Lower lobe of right lung (tissue), 2 donors: ENCODE measurements around the gene ACKR2. TPM values are rescaled to one million over a fixed set of nuclear protein-coding genes. Genes with fewer than 3 reads are reported as not detected.

Experiments used
- ATAC-seq, 2 donors: fragments of 200-7000 bp; cut with Tn5 transposase; one replicate each; pipeline ENCODE4 v1.9.1; 2020 to 2022; ENCODE audit warnings: mild to moderate bottlenecking in 2 of 2, moderate library complexity in 2 of 2
- DNase-seq: peaks from one replicate; pipeline ENCODE4 v3.0.0-alpha.2; 2020
- H3K27ac ChIP-seq: fragments of 200-600 bp; one replicate; pipeline ENCODE4 v1.8.0; 2022
- H3K27me3 ChIP-seq: fragments of 200-600 bp; one replicate; pipeline ENCODE4 v1.8.0; 2022; ENCODE audit warnings: low read depth
- H3K36me3 ChIP-seq: fragments of 200-600 bp; one replicate; pipeline ENCODE4 v1.8.0; 2022; ENCODE audit warnings: mild to moderate bottlenecking
- H3K4me1 ChIP-seq: fragments of 200-600 bp; one replicate; pipeline ENCODE4 v1.8.0; 2022
- H3K4me3 ChIP-seq: fragments of 200-600 bp; one replicate; pipeline ENCODE4 v1.8.0; 2022; ENCODE audit warnings: mild to moderate bottlenecking
- H3K9me3 ChIP-seq: fragments of 200-600 bp; one replicate; pipeline ENCODE4 v1.8.0; 2022
- intact Hi-C: fragments of 100-400 bp; cut with DNase I; formaldehyde crosslinking; loops from one replicate; pipeline ENCODE4 v1.11.0; 2022
- total RNA-seq: library from RNA; stranded (reverse); fragmentation: NEBNext Ultra II Directional; extraction: Animal tissue kit (Norgen Biotek cat#: 25700); gene quantifications from one replicate; pipeline ENCODE4 v1.2.1, GENCODE V29; 2021
- TF ChIP-seq, protein P1 (sequence below): fragments of 200-600 bp; IDR thresholded peaks from one replicate; pipeline ENCODE4 v1.8.0; 2022; ENCODE audit warnings: antibody characterized with exemption, mild to moderate bottlenecking
- donor health status: DM: no; HTN: yes; CAD: no; lungs with severe emphysema.

Gene ACKR2
- total RNA-seq, 1 donor from 2014 or later: 5.3 TPM

DNA sequence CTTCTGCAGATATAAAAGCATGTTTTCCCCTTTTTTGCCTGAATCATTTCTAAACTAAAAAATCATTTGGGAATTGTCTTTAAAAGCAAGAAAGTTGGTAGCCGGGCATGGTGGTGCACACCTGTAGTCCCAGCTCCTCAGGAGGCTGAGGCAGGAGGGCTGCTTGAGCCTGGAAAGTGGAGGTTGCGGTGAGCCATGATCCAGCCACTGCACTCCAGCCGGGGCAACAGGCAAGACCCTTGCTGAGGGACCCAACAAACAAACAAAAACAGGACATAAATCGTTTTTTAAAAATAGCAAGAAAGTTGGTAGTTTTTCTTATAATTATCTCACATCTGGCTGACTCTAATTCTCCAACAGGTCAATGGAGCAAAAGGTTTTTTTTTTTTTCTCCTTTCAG is 7.5 kb upstream of the ACKR2 start:
- intact Hi-C loops: no loop called here
- no peaks in the 10 kb centered on the region for H3K27me3 ChIP-seq
- H3K4me1 ChIP-seq: peaks cover 47% of the 10 kb centered on the region
- H3K27ac ChIP-seq: no peak overlapping the region
- TF ChIP-seq, protein P1, sequence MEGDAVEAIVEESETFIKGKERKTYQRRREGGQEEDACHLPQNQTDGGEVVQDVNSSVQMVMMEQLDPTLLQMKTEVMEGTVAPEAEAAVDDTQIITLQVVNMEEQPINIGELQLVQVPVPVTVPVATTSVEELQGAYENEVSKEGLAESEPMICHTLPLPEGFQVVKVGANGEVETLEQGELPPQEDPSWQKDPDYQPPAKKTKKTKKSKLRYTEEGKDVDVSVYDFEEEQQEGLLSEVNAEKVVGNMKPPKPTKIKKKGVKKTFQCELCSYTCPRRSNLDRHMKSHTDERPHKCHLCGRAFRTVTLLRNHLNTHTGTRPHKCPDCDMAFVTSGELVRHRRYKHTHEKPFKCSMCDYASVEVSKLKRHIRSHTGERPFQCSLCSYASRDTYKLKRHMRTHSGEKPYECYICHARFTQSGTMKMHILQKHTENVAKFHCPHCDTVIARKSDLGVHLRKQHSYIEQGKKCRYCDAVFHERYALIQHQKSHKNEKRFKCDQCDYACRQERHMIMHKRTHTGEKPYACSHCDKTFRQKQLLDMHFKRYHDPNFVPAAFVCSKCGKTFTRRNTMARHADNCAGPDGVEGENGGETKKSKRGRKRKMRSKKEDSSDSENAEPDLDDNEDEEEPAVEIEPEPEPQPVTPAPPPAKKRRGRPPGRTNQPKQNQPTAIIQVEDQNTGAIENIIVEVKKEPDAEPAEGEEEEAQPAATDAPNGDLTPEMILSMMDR: no peak
- DNase-seq: no peak
- H3K9me3 ChIP-seq: no peaks in the 10 kb centered on the region
- no peaks in the 10 kb centered on the region for H3K36me3 ChIP-seq
- no peak overlapping the region for H3K4me3 ChIP-seq
- no peak for ATAC-seq

GRCh38 chr3:42802876-42803413 is 6.3 kb upstream of the ACKR2 start:
- TF ChIP-seq, protein P1: no peak

DNA sequence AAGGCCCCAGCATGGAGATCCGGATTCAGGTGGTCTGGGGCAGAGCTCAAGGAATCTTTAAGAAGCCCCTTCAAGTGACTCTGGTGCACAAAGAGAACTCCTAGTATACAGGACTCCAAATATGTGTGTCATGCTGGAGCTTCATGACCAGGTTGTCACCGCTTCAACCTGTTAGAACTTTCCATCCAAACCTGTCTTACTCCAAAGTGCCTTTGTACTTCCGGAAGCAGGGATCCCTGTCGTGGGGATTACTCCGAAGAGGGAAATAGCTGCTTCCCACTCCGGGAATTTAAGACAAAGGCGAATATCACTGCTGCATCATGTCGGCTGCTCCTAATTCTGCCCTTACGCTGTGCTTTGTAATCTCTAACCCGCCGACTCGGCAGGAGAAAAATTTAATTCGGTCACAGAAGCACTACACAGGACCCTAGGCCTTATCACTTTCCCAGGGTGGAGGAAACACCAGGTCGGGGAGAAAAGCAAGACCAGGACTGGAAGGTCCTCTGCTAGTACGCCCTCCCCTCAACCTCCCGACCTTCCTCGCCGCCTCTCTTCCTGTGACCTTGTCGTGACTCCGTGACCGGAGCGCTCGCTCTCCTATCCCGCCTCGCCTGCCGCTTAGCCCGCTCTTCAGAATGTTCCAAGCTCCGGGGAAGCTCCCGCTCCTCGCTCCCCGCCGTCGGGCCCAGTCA is 5.7 kb upstream of the ACKR2 start:
- Histone ChIP-seq H3K27ac (peak overlapping the region; percentile 92), H3K4me1 (peaks cover 47% of the 10 kb centered on the region), H3K4me3 (peak overlapping the region; percentile 82), H3K36me3 (no peaks in the 10 kb centered on the region), H3K27me3 (no peaks in the 10 kb centered on the region), H3K9me3 (no peaks in the 10 kb centered on the region)
- DNase-seq: peak; percentile 70
- intact Hi-C loops: no loop called here
- TF ChIP-seq, protein P1: no peak
- ATAC-seq: peak; percentile 64 to 65

More at GRCh38 chr3:42802876-42803413, 6.3 kb upstream of the ACKR2 start:
- DNase-seq: no peak
- Histone ChIP-seq H3K4me1 (peaks cover 47% of the 10 kb centered on the region), H3K36me3 (no peaks in the 10 kb centered on the region), H3K9me3 (no peaks in the 10 kb centered on the region), H3K27me3 (no peaks in the 10 kb centered on the region), H3K4me3 (peak overlapping the region; percentile 82), H3K27ac (peak overlapping the region; percentile 92)
- ATAC-seq: no peak
- intact Hi-C loops: no loop called here

DNA sequence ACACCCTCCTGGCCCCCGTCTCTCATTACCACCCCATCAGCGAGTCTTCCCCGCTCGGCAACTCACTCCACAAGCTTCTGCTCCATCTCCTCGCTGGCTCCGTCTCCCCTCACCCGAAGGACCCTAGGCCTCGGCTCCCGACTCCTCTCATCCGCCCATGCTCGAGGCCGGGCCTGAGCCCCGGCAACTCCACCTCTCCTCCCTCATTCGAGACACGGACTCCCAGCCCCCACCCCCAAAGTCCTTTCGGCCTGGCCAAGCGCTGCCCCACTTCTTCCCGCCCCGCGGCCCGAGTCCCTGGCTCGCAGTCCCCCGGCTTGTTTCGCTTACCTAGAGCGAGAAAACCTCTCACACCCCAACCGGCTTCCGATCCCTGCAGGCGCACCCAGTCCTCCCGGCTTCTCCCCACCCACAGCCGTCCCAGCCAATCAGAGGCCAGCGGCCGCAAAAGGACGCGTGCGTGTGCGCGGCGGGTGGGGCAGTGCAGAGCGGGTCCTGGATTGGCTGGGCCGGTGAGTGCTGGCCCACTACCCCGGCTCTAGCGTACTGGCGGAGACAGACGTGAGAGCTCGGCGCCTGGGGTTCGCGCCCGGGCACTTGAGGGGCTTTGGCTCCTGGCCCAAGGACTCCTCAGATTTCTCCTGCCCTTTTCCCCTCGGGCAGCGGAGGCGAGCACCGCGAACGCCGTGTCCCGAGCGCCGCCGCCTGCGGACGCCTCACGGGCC is 5.0 kb upstream of the ACKR2 start, which contains the start of gene HIGD1A:
HIGD1A (minus strand) TSS at position 385 of the 725 bp plus-strand sequence. CDS start 10,237 bp downstream, outside the sequence.
- Histone ChIP-seq H3K27ac (peak within 1 kb of the TSS; percentile 92), H3K9me3 (no peaks in the 10 kb centered on the region), H3K4me3 (peak within 1 kb of the TSS; percentile 82), H3K27me3 (no peaks in the 10 kb centered on the region), H3K36me3 (no peaks in the 10 kb centered on the region), H3K4me1 (peaks cover 47% of the 10 kb centered on the region)
- peak; percentile 97 for DNase-seq
- TF ChIP-seq, protein P1: no peak
- peak; percentile 100 for ATAC-seq
- intact Hi-C loops: no loop called here

GRCh38 chr3:42804831-42805132 is 4.5 kb upstream of the ACKR2 start:
- TF ChIP-seq, protein P1: no peak
- Histone ChIP-seq H3K27ac (peak overlapping the region; percentile 92), H3K4me3 (peak overlapping the region; percentile 82), H3K4me1 (peaks cover 46% of the 10 kb centered on the region), H3K27me3 (no peaks in the 10 kb centered on the region), H3K36me3 (no peaks in the 10 kb centered on the region), H3K9me3 (no peaks in the 10 kb centered on the region)
- ATAC-seq (no peak), DNase-seq (no peak)
- intact Hi-C loops: no loop called here
